Measurements from ENCODE around the gene CCR2. TPM values are rescaled to one million over a fixed set of nuclear protein-coding genes. Genes with fewer than 3 reads are reported as not detected.

CCR2 gene
- total RNA-seq, 4 donors from 2014 or later = 0.15 to 1.4 (median 0.80) TPM

DNA sequence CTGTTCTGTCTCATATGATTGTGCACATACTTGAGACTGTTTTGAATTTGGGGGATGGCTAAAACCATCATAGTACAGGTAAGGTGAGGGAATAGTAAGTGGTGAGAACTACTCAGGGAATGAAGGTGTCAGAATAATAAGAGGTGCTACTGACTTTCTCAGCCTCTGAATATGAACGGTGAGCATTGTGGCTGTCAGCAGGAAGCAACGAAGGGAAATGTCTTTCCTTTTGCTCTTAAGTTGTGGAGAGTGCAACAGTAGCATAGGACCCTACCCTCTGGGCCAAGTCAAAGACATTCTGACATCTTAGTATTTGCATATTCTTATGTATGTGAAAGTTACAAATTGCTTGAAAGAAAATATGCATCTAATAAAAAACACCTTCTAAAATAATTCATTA, 21.9 kb downstream of the CCR2 start:
- DNase-seq = no peak
- ATAC-seq = no peak
- H3K27me3 ChIP-seq = peaks cover 0 to 4% (median 0%) of the 10 kb centered on the region in 3 donors
- in situ Hi-C loops (cut with MboI; ENCODE audit: low sequenced_read_pairs in 4 of 4) = loop anchor here in 1 of 4 donors (10.0 kb wide), 1 partner anchor 101 kb away; no protein-coding TSS in a partner anchor
- no peak overlapping the region for H3K27ac ChIP-seq
- intact Hi-C loops (cut with DNase I; ENCODE audit: low total_unique reads) = loop anchor here (10.0 kb wide), 1 partner anchor 291 kb away; no protein-coding TSS in a partner anchor
- no peaks in the 10 kb centered on the region for H3K36me3 ChIP-seq
- TF ChIP-seq POLR2A (IDR thresholded peaks at IDR 0.05) (no peak), CTCF (IDR thresholded peaks at IDR 0.05 in 4 of 5, conservative IDR thresholded peaks at IDR 0.05 in 1 of 5) (no peak)
- no peak overlapping the region for H3K4me3 ChIP-seq
- H3K9me3 ChIP-seq = no peaks in the 10 kb centered on the region
- H3K4me1 ChIP-seq = peaks cover 9% of the 10 kb centered on the region in 2 donors

GRCh38 chr3:46378426-46378942, 24.6 kb downstream of the CCR2 start:
- H3K36me3 ChIP-seq = no peaks in the 10 kb centered on the region
- in situ Hi-C loops (cut with MboI; ENCODE audit: low sequenced_read_pairs in 4 of 4) (loop anchor here in 1 of 4 donors (10.0 kb wide), 1 partner anchor 104 kb away; no protein-coding TSS in a partner anchor), intact Hi-C loops (cut with DNase I; ENCODE audit: low total_unique reads) (loop anchor here (10.0 kb wide), 1 partner anchor 294 kb away; no protein-coding TSS in a partner anchor)
- no peaks in the 10 kb centered on the region for H3K9me3 ChIP-seq
- no peaks in the 10 kb centered on the region for H3K27me3 ChIP-seq
- TF ChIP-seq CTCF (IDR thresholded peaks at IDR 0.05 in 4 of 5, conservative IDR thresholded peaks at IDR 0.05 in 1 of 5) (peak; percentile 9 to 54 (median 46)), POLR2A (IDR thresholded peaks at IDR 0.05) (no peak)
- ATAC-seq (peak in 1 of 2 donors; percentile 37), DNase-seq (peak; percentile 43 to 50)
- H3K4me3 ChIP-seq = no peak overlapping the region
- no peak overlapping the region for H3K27ac ChIP-seq
- peaks cover 17 to 19% of the 10 kb centered on the region in 2 donors for H3K4me1 ChIP-seq

DNA sequence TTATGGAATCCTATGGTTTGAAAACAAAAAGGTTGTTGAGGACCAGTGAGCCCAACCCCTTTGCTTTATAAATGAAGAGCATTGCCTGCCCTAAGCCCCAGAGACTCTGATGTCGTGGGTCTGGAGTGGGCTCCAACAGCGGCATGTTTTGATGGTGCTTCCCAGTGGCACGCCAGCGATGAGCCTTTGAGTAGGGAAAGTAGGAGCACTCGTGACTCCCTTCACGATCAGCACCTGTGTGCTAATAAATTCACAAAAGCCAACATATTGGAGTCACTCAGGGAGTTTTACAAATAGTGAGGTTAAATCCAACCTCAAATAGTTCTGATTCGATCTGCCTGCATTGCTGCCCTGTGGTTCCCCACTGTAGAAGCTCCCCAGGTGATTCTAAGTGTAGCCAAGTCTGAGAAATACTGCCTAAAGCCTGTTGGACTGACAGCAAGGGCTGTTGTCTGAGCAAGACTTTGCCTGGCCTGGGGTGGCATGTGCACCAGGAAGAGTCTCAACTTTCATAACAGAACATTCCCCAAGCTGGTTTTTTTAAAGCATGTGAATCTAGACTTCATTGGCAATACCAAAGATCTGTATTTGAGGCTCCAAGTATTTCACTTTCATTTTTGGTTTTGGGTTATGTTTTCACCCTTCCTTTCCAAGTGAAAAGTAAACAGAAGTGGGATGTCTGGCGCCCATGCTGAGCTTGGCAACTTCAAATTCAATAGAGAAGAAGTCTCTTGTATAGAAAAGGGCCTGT, 26.7 kb downstream of the CCR2 start:
- Histone ChIP-seq H3K27me3 (no peaks in the 10 kb centered on the region), H3K27ac (peak overlapping the region; percentile 58 to 76 (median 69)), H3K4me1 (peaks cover 17 to 19% of the 10 kb centered on the region in 2 donors), H3K9me3 (no peaks in the 10 kb centered on the region), H3K4me3 (peak overlapping the region in 2 of 4 donors; percentile 0 to 3), H3K36me3 (no peaks in the 10 kb centered on the region)
- intact Hi-C loops (cut with DNase I; ENCODE audit: low total_unique reads) (loop anchor here (2.0 kb wide), 1 partner anchor 28 kb away; no protein-coding TSS in a partner anchor), in situ Hi-C loops (cut with MboI; ENCODE audit: low sequenced_read_pairs in 4 of 4) (no loop called here)
- TF ChIP-seq POLR2A (IDR thresholded peaks at IDR 0.05) (no peak), CTCF (IDR thresholded peaks at IDR 0.05 in 4 of 5, conservative IDR thresholded peaks at IDR 0.05 in 1 of 5) (no peak)
- ATAC-seq (peak; percentile 92 to 95), DNase-seq (peak; percentile 52 to 59)

DNA sequence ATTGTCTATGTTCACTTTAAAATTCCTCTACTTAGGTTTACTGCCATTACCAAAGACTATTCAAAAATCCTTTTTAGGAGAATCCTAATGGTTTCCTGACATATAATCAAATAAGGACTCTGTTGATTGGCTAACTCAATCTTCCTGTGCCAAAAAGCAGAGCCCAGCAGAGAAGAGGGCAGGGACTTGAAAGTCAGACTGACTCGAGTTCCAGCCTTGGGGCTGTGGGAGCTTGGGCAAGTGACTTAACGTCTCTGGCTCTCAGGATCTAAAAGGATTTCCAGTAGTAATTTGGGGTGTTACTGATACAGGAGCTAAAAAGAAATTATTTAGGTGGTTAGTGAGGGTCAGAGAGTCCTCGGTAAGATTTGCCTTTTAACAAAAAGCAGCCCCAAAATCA, 27.7 kb downstream of the CCR2 start:
- intact Hi-C loops (cut with DNase I; ENCODE audit: low total_unique reads) = loop anchor here (2.0 kb wide), 1 partner anchor 27 kb away; no protein-coding TSS in a partner anchor
- no peaks in the 10 kb centered on the region for H3K36me3 ChIP-seq
- no peaks in the 10 kb centered on the region for H3K9me3 ChIP-seq
- in situ Hi-C loops (cut with MboI; ENCODE audit: low sequenced_read_pairs in 4 of 4) = no loop called here
- H3K4me3 ChIP-seq = no peak overlapping the region
- no peaks in the 10 kb centered on the region for H3K27me3 ChIP-seq
- DNase-seq (no peak), ATAC-seq (no peak)
- H3K4me1 ChIP-seq = peaks cover 17 to 19% of the 10 kb centered on the region in 2 donors
- TF ChIP-seq CTCF (IDR thresholded peaks at IDR 0.05 in 4 of 5, conservative IDR thresholded peaks at IDR 0.05 in 1 of 5) (no peak), POLR2A (IDR thresholded peaks at IDR 0.05) (no peak)
- H3K27ac ChIP-seq = peak overlapping the region in 2 of 4 donors; percentile 71 to 76
